HPDE6-E6E7 (cell line): ENCODE results near the gene TRIO.

Source experiments
- DNase-seq: peaks from one replicate; pipeline ENCODE4 v3.0.0; 2011; ENCODE audit warnings: missing footprints; ENCODE audit errors: extremely low spot score

The TRIO gene

GRCh38 chr5:14483504-14484157 lies 340.5 kb downstream of the TRIO start:
- DNase-seq, result no peak

- no peak for DNase-seq
Observed at GRCh38 chr5:14486486-14486885, 343.3 kb downstream of the TRIO start.

GRCh38 chr5:14486996-14487896 lies 344.1 kb downstream of the TRIO start:
- no peak for DNase-seq

DNA sequence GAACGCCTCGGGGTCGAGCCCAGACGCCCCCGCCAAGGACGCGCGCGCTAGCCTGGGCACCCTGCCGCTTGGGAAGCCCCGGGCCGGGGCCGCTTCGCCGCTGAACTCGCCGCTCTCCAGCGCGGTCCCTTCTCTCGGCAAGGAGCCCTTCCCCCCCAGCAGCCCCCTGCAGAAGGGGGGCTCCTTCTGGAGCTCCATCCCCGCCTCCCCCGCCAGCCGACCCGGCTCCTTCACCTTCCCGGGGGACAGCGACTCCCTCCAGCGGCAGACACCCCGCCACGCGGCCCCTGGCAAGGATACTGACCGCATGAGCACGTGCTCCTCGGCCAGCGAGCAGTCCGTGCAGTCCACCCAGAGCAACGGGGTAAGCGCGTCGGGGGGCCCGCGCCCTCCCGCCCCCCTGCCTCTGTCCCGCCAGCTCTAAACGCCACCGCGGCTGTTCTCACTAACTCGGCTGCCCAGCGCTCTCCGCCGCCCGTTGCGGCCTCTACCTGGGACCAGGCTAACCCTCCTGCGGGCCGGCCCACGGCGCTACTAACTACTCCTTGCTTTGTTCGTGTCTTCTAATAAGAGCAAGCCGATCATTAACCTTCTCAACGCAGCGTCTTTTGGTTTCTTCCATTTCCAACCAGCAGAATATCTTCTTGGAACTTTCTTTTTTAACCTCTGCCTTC lies 344.9 kb downstream of the TRIO start:
- no peak for DNase-seq

DNA sequence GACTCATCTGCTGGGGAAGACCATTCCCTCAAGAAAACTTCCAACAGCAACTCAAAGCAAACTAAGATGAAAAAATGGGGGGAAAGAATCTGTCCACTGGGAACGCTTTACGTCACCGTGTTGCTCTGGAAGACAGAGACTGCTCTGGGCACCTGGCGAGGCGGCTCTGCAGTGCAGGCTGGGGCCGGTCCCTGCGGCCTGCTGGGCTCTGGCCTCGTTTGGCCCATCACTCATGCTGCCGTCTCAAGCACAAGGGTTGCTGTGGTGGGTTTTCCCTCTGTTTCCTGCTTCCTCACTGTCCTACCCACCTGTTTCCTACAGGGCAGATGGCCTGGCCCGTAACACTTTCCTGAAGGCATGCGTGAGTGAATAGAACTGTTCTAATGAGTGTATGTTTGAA lies 345.6 kb downstream of the TRIO start:
- DNase-seq, result no peak

- DNase-seq, result no peak
Observed at GRCh38 chr5:14489643-14490042, 346.5 kb downstream of the TRIO start.

DNA sequence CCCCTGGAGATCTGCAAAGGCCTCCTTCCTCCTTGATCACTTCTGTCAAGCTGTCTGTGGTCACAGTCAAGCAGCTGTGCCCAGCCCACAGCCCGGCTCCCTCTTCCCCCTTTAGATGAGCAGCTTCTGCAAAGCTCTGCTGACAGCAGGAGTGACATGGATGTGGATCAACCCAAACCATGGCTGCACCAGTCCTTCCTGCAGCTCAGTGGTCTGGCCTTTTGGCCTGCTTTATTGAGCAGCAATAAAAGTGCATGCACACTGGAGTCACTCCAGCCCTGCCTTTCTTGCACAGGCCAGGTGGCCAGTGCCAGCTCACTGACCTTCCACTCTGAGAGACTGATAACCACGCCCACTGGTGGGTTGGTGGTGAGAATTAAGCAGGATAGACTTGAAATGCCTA lies 347.2 kb downstream of the TRIO start:
- no peak for DNase-seq

GRCh38 chr5:14491015-14491915 lies 348.1 kb downstream of the TRIO start:
- DNase-seq, result no peak

GRCh38 chr5:14492331-14492964 lies 349.3 kb downstream of the TRIO start:
- DNase-seq, result no peak

GRCh38 chr5:14495301-14495700 lies 352.2 kb downstream of the TRIO start:
- no peak for DNase-seq

- no peak for DNase-seq
Observed at GRCh38 chr5:14497311-14497710, 354.2 kb downstream of the TRIO start.

- DNase-seq, result no peak
Observed at GRCh38 chr5:14501353-14502293, 358.5 kb downstream of the TRIO start.

DNA sequence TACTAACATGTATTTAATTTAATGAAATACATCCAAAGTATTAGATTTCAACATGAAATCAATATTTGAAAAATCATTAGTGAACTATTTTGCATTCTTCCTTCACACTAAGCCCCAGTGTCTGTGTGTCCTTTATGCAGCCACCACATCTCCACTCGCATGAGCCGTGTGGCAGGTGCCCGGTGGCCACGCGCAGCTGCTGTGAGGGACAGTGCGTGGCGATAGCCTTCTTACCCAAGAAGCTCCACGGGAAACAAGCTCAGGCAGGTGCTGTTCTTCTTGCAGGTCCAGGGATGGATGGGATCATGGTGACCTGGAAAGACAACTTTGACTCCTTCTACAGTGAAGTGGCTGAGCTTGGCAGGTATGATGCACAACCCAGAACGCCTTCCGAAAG lies 359.1 kb downstream of the TRIO start:
- DNase-seq, result no peak

- DNase-seq, result no peak
Observed at GRCh38 chr5:14503017-14503680, 360.0 kb downstream of the TRIO start.

DNA sequence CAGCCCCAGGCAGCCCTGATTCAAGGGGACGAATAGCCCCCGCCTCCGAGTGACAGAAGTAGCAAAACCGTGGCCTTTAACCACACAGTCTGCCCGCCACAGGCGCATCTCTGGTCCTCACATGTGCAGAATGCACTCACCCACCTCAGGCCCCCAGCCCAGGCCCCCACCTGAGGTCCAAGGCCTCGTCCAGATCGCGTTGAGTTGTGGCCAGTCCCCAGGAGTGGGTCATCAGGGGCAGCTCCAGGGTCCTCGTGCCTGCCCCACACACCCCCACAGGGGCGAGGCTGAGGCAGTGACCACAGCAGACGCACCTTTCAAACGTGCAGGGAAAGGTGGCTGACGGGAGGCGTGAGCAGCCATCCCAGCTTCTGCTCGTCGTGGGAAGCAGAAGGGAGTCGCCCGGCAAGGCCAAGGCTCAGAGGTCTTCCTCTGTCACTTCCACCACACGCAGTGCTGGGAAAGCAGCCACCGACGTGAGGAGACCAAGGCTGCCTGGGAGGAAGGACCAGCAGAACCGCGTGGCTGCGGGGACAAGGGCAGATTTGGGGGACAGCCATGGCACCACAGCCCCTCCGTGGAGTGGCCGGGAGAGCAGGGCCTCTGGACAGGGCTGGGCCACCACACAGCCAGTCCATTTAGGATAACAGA lies 360.7 kb downstream of the TRIO start:
- DNase-seq, result no peak

DNA sequence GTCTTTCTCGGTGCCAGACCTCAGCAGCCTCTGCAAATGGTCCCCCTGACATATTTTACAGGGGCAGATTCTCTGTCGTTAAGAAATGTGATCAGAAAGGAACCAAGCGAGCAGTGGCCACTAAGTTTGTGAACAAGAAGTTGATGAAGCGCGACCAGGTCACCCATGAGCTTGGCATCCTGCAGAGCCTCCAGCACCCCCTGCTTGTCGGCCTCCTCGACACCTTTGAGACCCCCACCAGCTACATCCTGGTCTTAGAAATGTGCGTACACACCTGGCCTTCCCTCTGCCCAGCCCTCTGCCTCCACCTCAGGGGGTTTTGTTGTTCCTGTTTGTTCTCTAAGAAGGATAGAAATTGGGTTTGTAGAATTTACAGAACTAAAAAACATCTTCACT lies 361.2 kb downstream of the TRIO start:
- DNase-seq, result no peak

DNA sequence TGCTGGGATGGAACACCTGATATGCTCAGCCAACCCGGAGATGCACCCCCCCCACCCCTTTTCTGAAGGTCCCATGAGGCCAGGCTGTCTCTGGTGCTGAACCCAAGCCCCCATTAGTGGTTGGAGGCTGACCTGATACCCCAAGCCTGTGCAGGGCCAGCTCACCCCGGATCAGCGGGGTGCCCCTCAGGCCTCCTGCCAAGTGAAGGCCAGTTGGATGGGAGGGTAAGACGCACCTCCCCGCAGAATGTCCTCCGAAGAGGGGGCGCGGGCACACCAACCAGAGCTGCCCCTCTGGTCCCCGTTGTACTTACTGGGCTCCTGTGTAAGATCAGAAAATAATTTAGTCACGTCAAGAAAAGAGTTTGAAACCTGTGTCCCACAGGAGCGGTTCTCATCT lies 361.7 kb downstream of the TRIO start:
- DNase-seq, result no peak

- DNase-seq, result no peak
Observed at GRCh38 chr5:14505310-14506139, 362.4 kb downstream of the TRIO start.
